ENCODE results near the gene TNFRSF12A.

Gene TNFRSF12A, protein sequence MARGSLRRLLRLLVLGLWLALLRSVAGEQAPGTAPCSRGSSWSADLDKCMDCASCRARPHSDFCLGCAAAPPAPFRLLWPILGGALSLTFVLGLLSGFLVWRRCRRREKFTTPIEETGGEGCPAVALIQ

DNA sequence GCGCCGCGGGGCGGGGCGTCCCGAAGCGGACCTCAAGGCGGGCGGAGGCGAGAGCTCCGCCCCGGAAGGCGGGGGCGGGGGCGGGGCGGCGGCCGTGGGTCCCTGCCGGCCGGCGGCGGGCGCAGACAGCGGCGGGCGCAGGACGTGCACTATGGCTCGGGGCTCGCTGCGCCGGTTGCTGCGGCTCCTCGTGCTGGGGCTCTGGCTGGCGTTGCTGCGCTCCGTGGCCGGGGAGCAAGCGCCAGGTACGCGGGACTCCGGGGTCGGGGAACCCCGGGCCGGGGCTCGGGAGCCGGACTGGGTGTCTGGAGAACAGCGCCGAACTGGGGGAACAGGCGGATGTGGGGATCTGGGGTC is at the start of gene TNFRSF12A:
TSS of gene TNFRSF12A (plus strand) at position 122 of the 357 bp plus-strand sequence. CDS start at position 152, 30 bp downstream.
- TF ChIP-seq, protein P1, sequence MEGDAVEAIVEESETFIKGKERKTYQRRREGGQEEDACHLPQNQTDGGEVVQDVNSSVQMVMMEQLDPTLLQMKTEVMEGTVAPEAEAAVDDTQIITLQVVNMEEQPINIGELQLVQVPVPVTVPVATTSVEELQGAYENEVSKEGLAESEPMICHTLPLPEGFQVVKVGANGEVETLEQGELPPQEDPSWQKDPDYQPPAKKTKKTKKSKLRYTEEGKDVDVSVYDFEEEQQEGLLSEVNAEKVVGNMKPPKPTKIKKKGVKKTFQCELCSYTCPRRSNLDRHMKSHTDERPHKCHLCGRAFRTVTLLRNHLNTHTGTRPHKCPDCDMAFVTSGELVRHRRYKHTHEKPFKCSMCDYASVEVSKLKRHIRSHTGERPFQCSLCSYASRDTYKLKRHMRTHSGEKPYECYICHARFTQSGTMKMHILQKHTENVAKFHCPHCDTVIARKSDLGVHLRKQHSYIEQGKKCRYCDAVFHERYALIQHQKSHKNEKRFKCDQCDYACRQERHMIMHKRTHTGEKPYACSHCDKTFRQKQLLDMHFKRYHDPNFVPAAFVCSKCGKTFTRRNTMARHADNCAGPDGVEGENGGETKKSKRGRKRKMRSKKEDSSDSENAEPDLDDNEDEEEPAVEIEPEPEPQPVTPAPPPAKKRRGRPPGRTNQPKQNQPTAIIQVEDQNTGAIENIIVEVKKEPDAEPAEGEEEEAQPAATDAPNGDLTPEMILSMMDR (IDR thresholded peaks at IDR 0.05): no peak

DNA sequence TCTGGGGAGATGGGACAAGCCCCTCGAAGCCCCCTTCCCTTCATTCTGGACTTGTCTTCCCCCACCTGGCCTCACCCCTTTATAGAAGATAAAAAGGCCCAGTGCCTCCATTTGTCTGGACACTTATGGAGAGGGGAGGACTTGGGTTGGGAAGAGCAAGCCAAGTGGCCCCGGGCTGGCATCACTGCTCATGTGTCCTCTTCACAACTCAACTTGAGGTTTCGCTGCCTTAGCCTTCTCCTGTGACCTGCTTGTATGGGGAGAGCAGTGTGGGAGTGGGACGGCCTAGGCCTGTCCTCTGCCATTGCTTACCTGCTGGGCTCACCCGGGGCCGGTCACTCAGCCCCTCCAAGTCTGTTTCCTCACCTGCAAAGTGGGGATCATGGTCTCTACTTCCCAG is 49.6 kb upstream of the TNFRSF12A start:
- TF ChIP-seq, protein P1 (IDR thresholded peaks at IDR 0.05): no peak

DNA sequence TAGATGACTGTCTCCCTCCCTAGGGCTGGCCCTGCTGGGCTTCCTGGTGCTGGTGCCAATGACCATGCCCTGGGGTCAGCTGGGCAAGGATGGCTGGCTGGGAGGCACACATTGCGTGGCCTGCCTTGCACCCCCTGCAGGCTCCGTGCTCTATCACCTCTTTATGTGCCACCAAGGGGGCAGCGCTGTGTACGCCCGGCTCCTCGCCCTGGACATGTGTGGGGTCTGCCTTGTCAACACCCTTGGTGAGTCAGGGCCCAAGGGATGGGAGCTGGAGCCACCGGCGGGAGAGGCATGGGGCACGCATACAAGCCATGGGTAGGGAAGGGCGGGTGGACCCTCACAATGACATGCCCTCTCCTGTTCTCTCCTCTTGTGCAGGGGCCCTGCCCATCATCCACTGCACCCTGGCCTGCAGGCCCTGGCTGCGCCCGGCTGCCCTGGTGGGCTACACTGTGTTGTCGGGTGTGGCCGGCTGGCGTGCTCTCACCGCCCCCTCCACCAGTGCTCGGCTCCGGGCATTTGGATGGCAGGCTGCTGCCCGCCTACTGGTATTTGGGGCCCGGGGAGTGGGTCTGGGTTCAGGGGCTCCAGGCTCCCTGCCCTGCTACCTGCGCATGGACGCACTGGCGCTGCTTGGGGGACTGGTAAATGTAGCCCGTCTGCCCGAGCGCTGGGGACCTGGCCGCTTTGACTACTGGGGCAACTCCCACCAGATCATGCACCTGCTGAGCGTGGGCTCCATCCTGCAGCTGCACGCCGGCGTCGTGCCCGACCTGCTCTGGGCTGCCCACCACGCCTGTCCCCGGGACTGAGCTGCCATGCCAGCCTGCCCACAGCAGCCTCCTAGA is 48.8 kb upstream of the TNFRSF12A start:
- TF ChIP-seq, protein P1 (IDR thresholded peaks at IDR 0.05): no peak

DNA sequence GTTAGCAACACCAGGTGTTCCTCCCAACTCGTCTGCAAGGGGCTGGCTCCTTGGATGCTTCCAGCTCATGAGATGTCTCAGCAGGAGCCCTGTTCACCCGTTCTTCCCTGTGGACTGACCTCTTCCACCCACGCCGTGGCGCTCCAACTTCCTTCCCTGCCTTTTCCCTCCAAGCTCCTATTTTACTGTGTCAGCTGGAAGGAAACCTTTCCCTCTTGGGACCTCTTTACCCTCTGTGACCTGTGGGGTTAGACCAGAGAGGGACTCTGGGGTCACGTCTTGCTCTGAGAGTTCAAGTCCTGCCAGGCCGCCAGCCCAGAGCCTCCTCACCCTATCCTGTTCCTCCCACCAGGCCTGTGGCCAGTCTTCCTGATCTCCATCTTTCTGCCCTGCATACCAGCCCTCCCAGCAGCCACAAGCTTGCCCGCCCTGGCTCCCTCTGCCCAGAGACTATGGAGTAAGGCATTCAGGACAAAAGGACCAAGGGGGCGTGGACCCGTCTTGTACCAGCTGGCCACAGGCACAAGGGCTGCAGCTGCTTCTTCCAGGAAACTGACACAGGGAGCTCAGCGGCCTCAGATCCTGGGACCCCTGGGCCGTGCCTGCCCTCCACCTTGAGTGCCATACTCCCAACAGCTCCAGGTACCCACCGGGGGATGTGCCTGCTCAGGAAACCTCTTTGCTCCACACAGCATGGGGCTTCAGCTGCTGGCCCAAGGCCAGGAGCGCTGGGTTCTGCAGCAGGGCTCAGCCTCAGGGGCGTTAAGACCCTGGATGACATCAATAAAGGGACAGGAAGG is 48.0 kb upstream of the TNFRSF12A start:
- TF ChIP-seq, protein P1 (IDR thresholded peaks at IDR 0.05): no peak

DNA sequence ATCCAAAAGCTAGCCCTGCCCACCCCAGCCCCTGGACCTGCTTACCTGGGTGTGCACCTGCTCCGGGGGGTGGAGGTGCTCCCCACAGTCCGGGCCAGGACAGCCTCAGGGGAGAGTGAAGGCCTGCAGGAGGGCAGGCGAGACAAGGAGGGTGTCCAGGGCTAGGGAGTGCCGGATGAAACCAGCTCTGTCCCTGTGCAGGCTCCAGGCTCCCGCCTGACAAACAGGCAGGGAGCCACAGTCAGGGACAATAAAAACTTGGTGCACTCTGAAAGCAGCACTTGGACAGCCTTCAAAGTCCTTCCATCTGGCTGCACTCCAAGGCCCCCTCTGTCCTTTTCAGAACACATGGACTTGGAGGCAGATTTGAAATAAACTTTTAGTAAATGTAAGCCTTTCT is 47.1 kb upstream of the TNFRSF12A start:
- TF ChIP-seq, protein P1 (IDR thresholded peaks at IDR 0.05): no peak

DNA sequence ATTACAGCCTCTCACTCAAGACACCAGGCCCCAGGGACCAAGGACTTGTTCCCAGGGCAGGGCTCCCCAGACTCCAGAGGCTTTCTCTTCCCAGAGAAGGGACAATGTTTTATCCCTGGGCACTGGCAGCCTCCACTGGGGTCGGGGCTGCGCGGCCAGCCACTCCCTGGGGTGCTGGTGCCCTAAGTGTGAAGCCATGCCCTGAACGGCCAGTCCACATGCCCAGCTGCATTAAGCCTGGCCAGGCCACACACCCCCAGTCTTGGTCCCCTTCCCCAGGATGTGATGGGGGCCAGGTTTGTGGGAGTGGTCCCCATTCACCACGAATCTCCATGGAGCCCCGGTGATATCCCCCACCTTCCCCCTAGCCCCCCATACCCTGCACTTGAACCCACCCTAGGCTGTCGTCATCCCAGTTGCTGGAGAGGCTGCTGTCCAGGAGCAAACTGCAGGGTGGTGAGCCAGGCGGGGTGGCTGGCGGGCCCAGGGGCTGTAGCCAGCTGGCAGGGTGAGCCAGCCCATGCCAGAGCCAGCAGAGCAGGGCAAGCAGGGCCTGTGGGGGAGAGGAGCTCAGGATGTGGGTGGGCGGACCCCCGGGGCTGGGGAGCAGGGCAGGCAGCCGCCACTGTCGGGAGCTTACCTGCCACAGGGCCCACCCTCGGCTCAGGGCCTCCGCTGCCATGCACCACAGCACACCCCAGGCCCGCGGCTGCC is 46.4 kb upstream of the TNFRSF12A start:
- TF ChIP-seq, protein P1 (IDR thresholded peaks at IDR 0.05): no peak
